HepG2 (cell line): ENCODE measurements around the gene CBX2. TPM values are rescaled to one million over a fixed set of nuclear protein-coding genes. Genes with fewer than 3 reads are reported as not detected.

Experiments used
- AHR ChIP-seq: IDR thresholded peaks from 2 replicates; pipeline ENCODE4 v1.6.1; 2018; ENCODE audit warnings: missing genetic modification reagents, missing compliant biosample characterization
- FOXA3 ChIP-seq: IDR thresholded peaks from 2 replicates; pipeline ENCODE4 v1.6.1; 2016; ENCODE audit warnings: missing genetic modification reagents, missing compliant biosample characterization
- GZF1 ChIP-seq: sonication (generic); formaldehyde crosslinking; IDR thresholded peaks from 2 replicates; pipeline ENCODE4 v1.5.1; 2020; ENCODE audit warnings: mild to moderate bottlenecking, missing genetic modification reagents
- HOXA3 ChIP-seq: sonication (generic); formaldehyde crosslinking; IDR thresholded peaks from 2 replicates; pipeline ENCODE4 v1.5.0; 2020; ENCODE audit warnings: missing genetic modification reagents
- MAZ ChIP-seq, 2 experiments: sonication (generic) in 1 of 2; formaldehyde crosslinking in 1 of 2; IDR thresholded peaks; 2 replicates each; pipeline versions ENCODE4 v1.5.0 to v1.6.1; 2012 to 2020; ENCODE audit warnings: low read depth in 2 of 2, mild to moderate bottlenecking in 2 of 2, borderline replicate concordance in 1 of 2, improper control_type of control experiment in 1 of 2, low read length in 1 of 2, missing genetic modification reagents in 1 of 2, moderate library complexity in 1 of 2
- NFE2L1 ChIP-seq: sonication (generic); formaldehyde crosslinking; IDR thresholded peaks from 2 replicates; pipeline ENCODE4 v1.4.0; 2020; ENCODE audit warnings: missing genetic modification reagents, mild to moderate bottlenecking, borderline replicate concordance
- SOX6 ChIP-seq, 2 experiments: fragments of 450-650 bp in 1 of 2; sonication (generic) in 1 of 2; formaldehyde crosslinking in 1 of 2; IDR thresholded peaks; 2 replicates each; pipeline versions ENCODE4 v1.4.0 to v1.6.1; 2017 to 2020; ENCODE audit warnings: antibody characterized with exemption in 1 of 2, mild to moderate bottlenecking in 1 of 2, missing genetic modification reagents in 1 of 2
- ZGPAT ChIP-seq: IDR thresholded peaks from 2 replicates; pipeline ENCODE4 v1.6.1; 2016; ENCODE audit warnings: mild to moderate bottlenecking
- ZKSCAN5 ChIP-seq: sonication (generic); formaldehyde crosslinking; IDR thresholded peaks from 2 replicates; pipeline ENCODE4 v1.5.1; 2020; ENCODE audit warnings: mild to moderate bottlenecking, missing genetic modification reagents
- ZNF30 ChIP-seq: sonication (generic); formaldehyde crosslinking; IDR thresholded peaks from 2 replicates; pipeline ENCODE4 v1.5.0; 2020; ENCODE audit warnings: mild to moderate bottlenecking, missing genetic modification reagents
- ZNF350 ChIP-seq: sonication (generic); formaldehyde crosslinking; IDR thresholded peaks from 2 replicates; pipeline ENCODE4 v1.4.0; 2020; ENCODE audit warnings: mild to moderate bottlenecking, low read depth, missing genetic modification reagents, borderline replicate concordance
- ZNF501 ChIP-seq: sonication (generic); formaldehyde crosslinking; IDR thresholded peaks from 2 replicates; pipeline ENCODE4 v1.5.1; 2020; ENCODE audit warnings: mild to moderate bottlenecking, moderate library complexity, missing genetic modification reagents
- ZNF607 ChIP-seq: sonication (generic); formaldehyde crosslinking; IDR thresholded peaks from 2 replicates; pipeline ENCODE4 v1.5.1; 2020; ENCODE audit warnings: missing genetic modification reagents, mild to moderate bottlenecking, borderline replicate concordance
- ZNF782 ChIP-seq: sonication (generic); formaldehyde crosslinking; IDR thresholded peaks from 2 replicates; pipeline ENCODE4 v1.4.0; 2020; ENCODE audit warnings: missing genetic modification reagents, mild to moderate bottlenecking, borderline replicate concordance
- ZSCAN31 ChIP-seq: sonication (generic); formaldehyde crosslinking; IDR thresholded peaks from 2 replicates; pipeline ENCODE4 v1.5.0; 2020; ENCODE audit warnings: low read depth, mild to moderate bottlenecking, missing genetic modification reagents
- polyA plus RNA-seq, 8 experiments: library from polyadenylated mRNA; depleted of rRNA in 3 of 8; stranded (reverse) in 7 of 8; unstranded in 1 of 8; fragments of >200 nt; fragmentation: Illumina TruSeq in 4 of 8; extraction: Trizol in 4 of 8; gene quantifications; 2 replicates each; pipeline versions ENCODE4 v1.2.1 to v1.2.3, GENCODE V29; 2011 to 2016; ENCODE audit warnings: low read depth in 4 of 8, missing spikeins in 1 of 8, mixed read lengths in 1 of 8; ENCODE audit not compliant: insufficient read depth in 1 of 8
- total RNA-seq, 5 experiments: library from RNA; depleted of rRNA; stranded (reverse); fragments of >200 nt; fragmentation: Illumina TruSeq; extraction: Trizol; gene quantifications; 2 replicates each; pipeline ENCODE4 v1.2.3, GENCODE V29; 2016; ENCODE audit warnings: low read depth in 1 of 5
- TF ChIP-seq, protein P1 (sequence below): IDR thresholded peaks from 2 replicates; pipeline ENCODE4 v1.6.1; 2012; ENCODE audit warnings: inconsistent platforms
- TF ChIP-seq, protein P2 (sequence below): sonication (generic); formaldehyde crosslinking; IDR thresholded peaks from 2 replicates; pipeline ENCODE4 v1.5.0; 2020; ENCODE audit warnings: mild to moderate bottlenecking, missing genetic modification reagents
- TF ChIP-seq, protein P3 (sequence below): sonication (generic); formaldehyde crosslinking; IDR thresholded peaks from 2 replicates; pipeline ENCODE4 v1.4.0; 2020; ENCODE audit warnings: missing genetic modification reagents, mild to moderate bottlenecking, borderline replicate concordance

Gene CBX2
- total and polyA plus RNA-seq, 2 of the 13 experiments (the other 11 are each of a cell fraction or from before 2014, with no cell fraction given): 14.5 to 31.1 TPM

DNA sequence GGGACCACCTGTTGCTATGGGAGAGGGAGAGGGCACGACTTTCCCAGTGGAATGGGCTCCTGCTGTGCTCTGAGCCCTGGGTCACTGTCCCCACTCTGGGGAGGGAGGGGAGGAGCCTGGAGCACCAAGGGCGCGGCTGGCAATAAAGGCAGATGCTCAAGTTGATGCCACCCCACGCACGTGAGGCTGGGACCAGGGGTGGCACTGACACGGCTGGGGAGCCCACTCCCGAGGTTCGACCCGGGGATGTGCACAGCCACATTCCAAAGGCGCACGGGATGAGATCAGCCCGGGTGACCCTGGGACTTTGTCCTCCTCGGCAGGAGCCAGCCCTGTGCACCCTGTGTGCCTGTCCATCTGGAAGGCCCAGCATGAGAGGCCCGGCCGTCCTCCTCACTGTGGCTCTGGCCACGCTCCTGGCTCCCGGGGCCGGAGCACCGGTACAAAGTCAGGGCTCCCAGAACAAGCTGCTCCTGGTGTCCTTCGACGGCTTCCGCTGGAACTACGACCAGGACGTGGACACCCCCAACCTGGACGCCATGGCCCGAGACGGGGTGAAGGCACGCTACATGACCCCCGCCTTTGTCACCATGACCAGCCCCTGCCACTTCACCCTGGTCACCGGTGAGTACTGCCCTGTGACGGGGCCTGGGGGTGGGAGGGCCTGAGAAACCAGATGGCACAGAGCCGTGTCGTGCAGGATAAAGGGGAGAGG, 47.0 kb upstream of the CBX2 start, which contains the start of gene ENPP7 (continued):
- TF ChIP-seq, protein P1, sequence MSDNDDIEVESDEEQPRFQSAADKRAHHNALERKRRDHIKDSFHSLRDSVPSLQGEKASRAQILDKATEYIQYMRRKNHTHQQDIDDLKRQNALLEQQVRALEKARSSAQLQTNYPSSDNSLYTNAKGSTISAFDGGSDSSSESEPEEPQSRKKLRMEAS: peak; percentile 80
- TF ChIP-seq ZNF501 (CRISPR knock-in tag) (peak; percentile 74), ZNF30 (CRISPR knock-in tag) (0 out of 2 replicates have a peak, but pooled peaks have one; percentile 7), HOXA3 (CRISPR knock-in tag) (peak; percentile 61; the same call in 1 of the 2 replicates), ZSCAN31 (0 out of 2 replicates have a peak, but pooled peaks have one; percentile 27), NFE2L1 (CRISPR knock-in tag) (no peak), ZKSCAN5 (CRISPR knock-in tag) (no peak; the same call in 1 of the 2 replicates), GZF1 (CRISPR knock-in tag) (0 out of 2 replicates have a peak, but pooled peaks have one; percentile 61), SOX6 (IDR thresholded peaks at IDR 0.05) (no peak), SOX6 (CRISPR knock-in tag; IDR thresholded peaks at IDR 0.05) (peak; percentile 39; the same call in 1 of the 2 replicates), AHR (0 out of 2 replicates have a peak, but pooled peaks have one; percentile 58), ZNF782 (CRISPR knock-in tag) (peak; percentile 72; the same call in 1 of the 2 replicates), ZNF607 (CRISPR knock-in tag) (0 out of 2 replicates have a peak, but pooled peaks have one; percentile 45), FOXA3 (CRISPR knock-in tag) (no peak), ZNF350 (peak; percentile 46; the same call in 1 of the 2 replicates), ZGPAT (CRISPR knock-in tag) (peak; percentile 47; the same call in 1 of the 2 replicates), MAZ (IDR thresholded peaks at IDR 0.05; ENCODE audit: borderline replicate concordance, low read depth, low read length) (no peak), MAZ (CRISPR knock-in tag; IDR thresholded peaks at IDR 0.05; ENCODE audit: low read depth) (peak; percentile 26; the same call in 1 of the 2 replicates)
- TF ChIP-seq, protein P2, sequence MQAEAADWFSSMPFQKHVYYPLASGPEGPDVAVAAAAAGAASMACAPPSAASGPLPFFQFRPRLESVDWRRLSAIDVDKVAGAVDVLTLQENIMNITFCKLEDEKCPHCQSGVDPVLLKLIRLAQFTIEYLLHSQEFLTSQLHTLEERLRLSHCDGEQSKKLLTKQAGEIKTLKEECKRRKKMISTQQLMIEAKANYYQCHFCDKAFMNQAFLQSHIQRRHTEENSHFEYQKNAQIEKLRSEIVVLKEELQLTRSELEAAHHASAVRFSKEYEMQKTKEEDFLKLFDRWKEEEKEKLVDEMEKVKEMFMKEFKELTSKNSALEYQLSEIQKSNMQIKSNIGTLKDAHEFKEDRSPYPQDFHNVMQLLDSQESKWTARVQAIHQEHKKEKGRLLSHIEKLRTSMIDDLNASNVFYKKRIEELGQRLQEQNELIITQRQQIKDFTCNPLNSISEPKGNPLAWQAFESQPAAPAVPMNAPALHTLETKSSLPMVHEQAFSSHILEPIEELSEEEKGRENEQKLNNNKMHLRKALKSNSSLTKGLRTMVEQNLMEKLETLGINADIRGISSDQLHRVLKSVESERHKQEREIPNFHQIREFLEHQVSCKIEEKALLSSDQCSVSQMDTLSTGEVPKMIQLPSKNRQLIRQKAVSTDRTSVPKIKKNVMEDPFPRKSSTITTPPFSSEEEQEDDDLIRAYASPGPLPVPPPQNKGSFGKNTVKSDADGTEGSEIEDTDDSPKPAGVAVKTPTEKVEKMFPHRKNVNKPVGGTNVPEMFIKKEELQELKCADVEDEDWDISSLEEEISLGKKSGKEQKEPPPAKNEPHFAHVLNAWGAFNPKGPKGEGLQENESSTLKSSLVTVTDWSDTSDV (CRISPR knock-in tag): peak; percentile 88; the same call in 1 of the 2 replicates
- TF ChIP-seq, protein P3, sequence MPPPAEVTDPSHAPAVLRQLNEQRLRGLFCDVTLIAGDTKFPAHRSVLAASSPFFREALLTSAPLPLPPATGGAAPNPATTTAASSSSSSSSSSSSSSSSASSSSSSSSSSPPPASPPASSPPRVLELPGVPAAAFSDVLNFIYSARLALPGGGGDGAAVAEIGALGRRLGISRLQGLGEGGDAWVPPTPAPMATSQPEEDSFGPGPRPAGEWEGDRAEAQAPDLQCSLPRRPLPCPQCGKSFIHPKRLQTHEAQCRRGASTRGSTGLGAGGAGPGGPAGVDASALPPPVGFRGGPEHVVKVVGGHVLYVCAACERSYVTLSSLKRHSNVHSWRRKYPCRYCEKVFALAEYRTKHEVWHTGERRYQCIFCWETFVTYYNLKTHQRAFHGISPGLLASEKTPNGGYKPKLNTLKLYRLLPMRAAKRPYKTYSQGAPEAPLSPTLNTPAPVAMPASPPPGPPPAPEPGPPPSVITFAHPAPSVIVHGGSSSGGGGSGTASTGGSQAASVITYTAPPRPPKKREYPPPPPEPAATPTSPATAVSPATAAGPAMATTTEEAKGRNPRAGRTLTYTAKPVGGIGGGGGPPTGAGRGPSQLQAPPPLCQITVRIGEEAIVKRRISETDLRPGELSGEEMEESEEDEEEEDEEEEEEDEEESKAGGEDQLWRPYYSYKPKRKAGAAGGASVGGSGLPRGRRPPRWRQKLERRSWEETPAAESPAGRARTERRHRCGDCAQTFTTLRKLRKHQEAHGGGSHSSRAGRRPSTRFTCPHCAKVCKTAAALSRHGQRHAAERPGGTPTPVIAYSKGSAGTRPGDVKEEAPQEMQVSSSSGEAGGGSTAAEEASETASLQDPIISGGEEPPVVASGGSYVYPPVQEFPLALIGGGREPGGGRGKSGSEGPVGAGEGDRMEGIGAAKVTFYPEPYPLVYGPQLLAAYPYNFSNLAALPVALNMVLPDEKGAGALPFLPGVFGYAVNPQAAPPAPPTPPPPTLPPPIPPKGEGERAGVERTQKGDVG (CRISPR knock-in tag): peak; percentile 78; the same call in 1 of the 2 replicates
